ENCODE measurements around the gene UBE3C. TPM values are rescaled to one million over a fixed set of nuclear protein-coding genes. Genes with fewer than 3 reads are reported as not detected.
A peak's percentile ranks its signal among the peaks of the same experiment; 100 is the strongest.
"Not testable (repeated sequence)": the region's sequence is repeated elsewhere in the genome, so short reads cannot be mapped to it uniquely, and the experiment has no call there.

UBE3C gene
- polyA plus RNA-seq, 1 donor (not counting 4 experiments of a cell fraction or from before 2014, with no cell fraction given) = 89.3 TPM

GRCh38 chr7:157272351-157273207 lies 133.9 kb downstream of the UBE3C start:
- Histone ChIP-seq H3K4me2 (ENCODE audit: control insufficient read depth, extremely low read depth, insufficient read depth, low read depth, low read length) (no peak overlapping the region), H3K9ac (ENCODE audit: control insufficient read depth, extremely low read depth, insufficient read depth, low read length) (no peak overlapping the region), H3K4me1 (ENCODE audit: control insufficient read depth, extremely low read depth, insufficient read depth, low read length) (peaks cover 21% of the 10 kb centered on the region), H3K9me1 (ENCODE audit: control insufficient read depth, extremely low read depth, insufficient read depth, low read length) (no peaks in the 10 kb centered on the region), H2AFZ (ENCODE audit: control insufficient read depth, low read length) (no peak overlapping the region), H3K79me2 (ENCODE audit: control insufficient read depth, insufficient read depth, low read length) (no peaks in the 10 kb centered on the region), H3K27me3 (ENCODE audit: control insufficient read depth, extremely low read depth, insufficient read depth, low read length) (no peaks in the 10 kb centered on the region), H3K4me3 (ENCODE audit: control insufficient read depth in 2 of 3, extremely low read depth in 1 of 3, insufficient read depth in 2 of 3, low read depth in 1 of 3, low read length in 3 of 3) (no peak overlapping the region), H4K20me1 (ENCODE audit: control insufficient read depth, extremely low read depth, insufficient read depth, low read length) (no peaks in the 10 kb centered on the region), H3K27ac (ENCODE audit: control insufficient read depth, insufficient read depth, low read length) (no peak overlapping the region), H3K9me3 (ENCODE audit: control insufficient read depth, low read depth, low read length) (no peaks in the 10 kb centered on the region), H3K36me3 (ENCODE audit: control insufficient read depth in 2 of 2, extremely low read depth in 1 of 2, insufficient read depth in 2 of 2, low read length in 2 of 2) (peaks cover 13 to 26% of the 10 kb centered on the region in 2 experiments)
- TF ChIP-seq, protein P1, sequence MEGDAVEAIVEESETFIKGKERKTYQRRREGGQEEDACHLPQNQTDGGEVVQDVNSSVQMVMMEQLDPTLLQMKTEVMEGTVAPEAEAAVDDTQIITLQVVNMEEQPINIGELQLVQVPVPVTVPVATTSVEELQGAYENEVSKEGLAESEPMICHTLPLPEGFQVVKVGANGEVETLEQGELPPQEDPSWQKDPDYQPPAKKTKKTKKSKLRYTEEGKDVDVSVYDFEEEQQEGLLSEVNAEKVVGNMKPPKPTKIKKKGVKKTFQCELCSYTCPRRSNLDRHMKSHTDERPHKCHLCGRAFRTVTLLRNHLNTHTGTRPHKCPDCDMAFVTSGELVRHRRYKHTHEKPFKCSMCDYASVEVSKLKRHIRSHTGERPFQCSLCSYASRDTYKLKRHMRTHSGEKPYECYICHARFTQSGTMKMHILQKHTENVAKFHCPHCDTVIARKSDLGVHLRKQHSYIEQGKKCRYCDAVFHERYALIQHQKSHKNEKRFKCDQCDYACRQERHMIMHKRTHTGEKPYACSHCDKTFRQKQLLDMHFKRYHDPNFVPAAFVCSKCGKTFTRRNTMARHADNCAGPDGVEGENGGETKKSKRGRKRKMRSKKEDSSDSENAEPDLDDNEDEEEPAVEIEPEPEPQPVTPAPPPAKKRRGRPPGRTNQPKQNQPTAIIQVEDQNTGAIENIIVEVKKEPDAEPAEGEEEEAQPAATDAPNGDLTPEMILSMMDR (optimal IDR thresholded peaks at IDR 0.05 in 1 of 3, IDR thresholded peaks at IDR 0.05 in 1 of 3, conservative IDR thresholded peaks at IDR 0.05 in 1 of 3; ENCODE audit: extremely low read depth in 1 of 3, insufficient read depth in 2 of 3, low read length in 3 of 3) = no peak
- TF ChIP-seq EZH2 (IDR thresholded peaks at IDR 0.05; ENCODE audit: low read length) = no peak
- dilution Hi-C loops (cut with MboI; ENCODE audit: extremely low pct_ligation_motif_present, low sequenced_read_pairs) = no loop called here
- no peak for DNase-seq (ENCODE audit: low read depth, low spot score)
- FAIRE-seq = no peak

- Histone ChIP-seq H3K9me3 (ENCODE audit: control insufficient read depth, low read depth, low read length) (no peaks in the 10 kb centered on the region), H4K20me1 (ENCODE audit: control insufficient read depth, extremely low read depth, insufficient read depth, low read length) (no peaks in the 10 kb centered on the region), H3K27ac (ENCODE audit: control insufficient read depth, insufficient read depth, low read length) (no peak overlapping the region), H3K27me3 (ENCODE audit: control insufficient read depth, extremely low read depth, insufficient read depth, low read length) (no peaks in the 10 kb centered on the region), H3K4me1 (ENCODE audit: control insufficient read depth, extremely low read depth, insufficient read depth, low read length) (peaks cover 21% of the 10 kb centered on the region), H3K4me3 (ENCODE audit: control insufficient read depth in 2 of 3, extremely low read depth in 1 of 3, insufficient read depth in 2 of 3, low read depth in 1 of 3, low read length in 3 of 3) (no peak overlapping the region), H3K9me1 (ENCODE audit: control insufficient read depth, extremely low read depth, insufficient read depth, low read length) (no peaks in the 10 kb centered on the region), H3K79me2 (ENCODE audit: control insufficient read depth, insufficient read depth, low read length) (no peaks in the 10 kb centered on the region), H3K9ac (ENCODE audit: control insufficient read depth, extremely low read depth, insufficient read depth, low read length) (no peak overlapping the region), H3K4me2 (ENCODE audit: control insufficient read depth, extremely low read depth, insufficient read depth, low read depth, low read length) (no peak overlapping the region), H3K36me3 (ENCODE audit: control insufficient read depth in 2 of 2, extremely low read depth in 1 of 2, insufficient read depth in 2 of 2, low read length in 2 of 2) (peaks cover 11 to 23% of the 10 kb centered on the region in 2 experiments), H2AFZ (ENCODE audit: control insufficient read depth, low read length) (no peak overlapping the region)
- DNase-seq (ENCODE audit: low read depth, low spot score) (no peak), FAIRE-seq (no peak)
- dilution Hi-C loops (cut with MboI; ENCODE audit: extremely low pct_ligation_motif_present, low sequenced_read_pairs) = no loop called here
- TF ChIP-seq, protein P1 (optimal IDR thresholded peaks at IDR 0.05 in 1 of 3, IDR thresholded peaks at IDR 0.05 in 1 of 3, conservative IDR thresholded peaks at IDR 0.05 in 1 of 3; ENCODE audit: extremely low read depth in 1 of 3, insufficient read depth in 2 of 3, low read length in 3 of 3) = peak in 2 of 3 experiments; percentile 82 to 98
- no peak for TF ChIP-seq EZH2 (IDR thresholded peaks at IDR 0.05; ENCODE audit: low read length)
Observed at GRCh38 chr7:157273208-157274093, 134.7 kb downstream of the UBE3C start.

- H3K4me3 ChIP-seq (ENCODE audit: control insufficient read depth in 2 of 3, extremely low read depth in 1 of 3, insufficient read depth in 2 of 3, low read depth in 1 of 3, low read length in 3 of 3); H3K79me2 ChIP-seq (ENCODE audit: control insufficient read depth, insufficient read depth, low read length); FAIRE-seq; H3K9me3 ChIP-seq (ENCODE audit: control insufficient read depth, low read depth, low read length); H3K27ac ChIP-seq (ENCODE audit: control insufficient read depth, insufficient read depth, low read length); H3K9ac ChIP-seq (ENCODE audit: control insufficient read depth, extremely low read depth, insufficient read depth, low read length); DNase-seq (ENCODE audit: low read depth, low spot score); H4K20me1 ChIP-seq (ENCODE audit: control insufficient read depth, extremely low read depth, insufficient read depth, low read length); H2AFZ ChIP-seq (ENCODE audit: control insufficient read depth, low read length); dilution Hi-C loops (cut with MboI; ENCODE audit: extremely low pct_ligation_motif_present, low sequenced_read_pairs); H3K9me1 ChIP-seq (ENCODE audit: control insufficient read depth, extremely low read depth, insufficient read depth, low read length); H3K27me3 ChIP-seq (ENCODE audit: control insufficient read depth, extremely low read depth, insufficient read depth, low read length); H3K4me2 ChIP-seq (ENCODE audit: control insufficient read depth, extremely low read depth, insufficient read depth, low read depth, low read length): not testable (repeated sequence)
- Histone ChIP-seq H3K4me1 (ENCODE audit: control insufficient read depth, extremely low read depth, insufficient read depth, low read length) (peaks cover 22% of the 10 kb centered on the region), H3K36me3 (ENCODE audit: control insufficient read depth in 2 of 2, extremely low read depth in 1 of 2, insufficient read depth in 2 of 2, low read length in 2 of 2) (peaks cover 11 to 19% of the 10 kb centered on the region in 2 experiments)
Observed at GRCh38 chr7:157274094-157274634, 135.4 kb downstream of the UBE3C start.
